Measurements from ENCODE around the gene MS4A5.

MS4A5 gene

DNA sequence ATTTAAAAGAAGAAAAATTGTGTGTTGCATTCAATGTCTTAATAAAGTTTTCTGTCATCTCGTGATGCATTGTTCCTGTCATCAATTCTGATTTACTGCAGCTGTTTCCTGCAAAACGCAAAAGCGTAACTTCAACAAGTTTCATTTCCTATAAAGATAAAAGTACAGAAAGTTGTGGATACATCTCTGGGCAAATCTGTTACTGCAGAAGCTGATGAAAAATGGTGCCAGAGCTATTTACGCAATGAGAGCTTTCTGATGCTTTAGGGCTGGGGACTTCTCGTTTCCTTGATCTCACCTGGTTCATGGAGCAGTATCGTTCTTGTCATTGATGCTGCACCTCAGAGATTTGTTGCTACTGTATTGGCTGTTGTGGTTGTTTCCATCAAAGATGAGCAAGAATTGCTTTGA lies 47.7 kb downstream of the MS4A5 start:
- H2AFZ ChIP-seq (ENCODE audit: low read length), result peak overlapping the region; percentile 26; the same call in 1 of the 2 replicates
- peaks cover 52% of the 10 kb centered on the region for H3K4me1 ChIP-seq (ENCODE audit: insufficient read depth, low read length, severe bottlenecking)
- H3K79me2 ChIP-seq (ENCODE audit: insufficient read depth, low read length), result no peaks in the 10 kb centered on the region
- no peaks in the 10 kb centered on the region for H3K9me2 ChIP-seq (ENCODE audit: low read depth, low read length)
- H3K4me2 ChIP-seq (ENCODE audit: low read length), result peak overlapping the region; percentile 59
- H3K27me3 ChIP-seq (ENCODE audit: insufficient read depth, low read length), result no peaks in the 10 kb centered on the region
- no peak overlapping the region for H3K9ac ChIP-seq (ENCODE audit: low read length)
- no peaks in the 10 kb centered on the region; the same call in 1 of the 2 replicates for H3F3A ChIP-seq (ENCODE audit: insufficient read depth, low read length)
- no peaks in the 10 kb centered on the region for H4K20me1 ChIP-seq (ENCODE audit: insufficient read depth, low read length)
- peak overlapping the region; percentile 32 for H3K4me3 ChIP-seq (ENCODE audit: low read depth, low read length, poor library complexity, severe bottlenecking)
- no peak for TF ChIP-seq EZH2 (IDR thresholded peaks at IDR 0.05; ENCODE audit: borderline replicate concordance, low read length)
- TF ChIP-seq, protein P1, sequence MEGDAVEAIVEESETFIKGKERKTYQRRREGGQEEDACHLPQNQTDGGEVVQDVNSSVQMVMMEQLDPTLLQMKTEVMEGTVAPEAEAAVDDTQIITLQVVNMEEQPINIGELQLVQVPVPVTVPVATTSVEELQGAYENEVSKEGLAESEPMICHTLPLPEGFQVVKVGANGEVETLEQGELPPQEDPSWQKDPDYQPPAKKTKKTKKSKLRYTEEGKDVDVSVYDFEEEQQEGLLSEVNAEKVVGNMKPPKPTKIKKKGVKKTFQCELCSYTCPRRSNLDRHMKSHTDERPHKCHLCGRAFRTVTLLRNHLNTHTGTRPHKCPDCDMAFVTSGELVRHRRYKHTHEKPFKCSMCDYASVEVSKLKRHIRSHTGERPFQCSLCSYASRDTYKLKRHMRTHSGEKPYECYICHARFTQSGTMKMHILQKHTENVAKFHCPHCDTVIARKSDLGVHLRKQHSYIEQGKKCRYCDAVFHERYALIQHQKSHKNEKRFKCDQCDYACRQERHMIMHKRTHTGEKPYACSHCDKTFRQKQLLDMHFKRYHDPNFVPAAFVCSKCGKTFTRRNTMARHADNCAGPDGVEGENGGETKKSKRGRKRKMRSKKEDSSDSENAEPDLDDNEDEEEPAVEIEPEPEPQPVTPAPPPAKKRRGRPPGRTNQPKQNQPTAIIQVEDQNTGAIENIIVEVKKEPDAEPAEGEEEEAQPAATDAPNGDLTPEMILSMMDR (IDR thresholded peaks at IDR 0.05; ENCODE audit: low read length), result no peak
- peak overlapping the region; percentile 75 for H3K27ac ChIP-seq (ENCODE audit: low read depth, low read length, poor library complexity, severe bottlenecking)
- no peaks in the 10 kb centered on the region for H3K9me3 ChIP-seq (ENCODE audit: low read length)
- H3K36me3 ChIP-seq (ENCODE audit: insufficient read depth, low read length), result no peaks in the 10 kb centered on the region

DNA sequence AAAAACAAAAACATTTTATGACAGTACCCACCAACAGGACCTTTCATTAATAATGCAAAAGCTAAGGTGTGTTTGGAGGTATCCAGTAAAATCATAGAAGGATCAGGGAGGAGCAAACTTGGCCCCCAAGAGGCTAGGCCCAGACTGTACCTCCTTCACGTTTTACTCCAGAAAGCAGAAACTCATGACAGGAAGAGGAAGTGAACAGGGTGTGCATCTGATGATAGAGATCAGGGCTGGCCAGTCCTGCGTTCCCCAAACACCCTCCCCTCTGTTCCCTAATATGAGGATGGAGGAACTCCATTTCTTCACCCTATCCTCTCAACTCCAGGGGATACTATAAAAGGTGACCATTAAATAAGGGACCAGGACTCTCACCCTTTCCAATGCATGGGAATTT lies 53.0 kb downstream of the MS4A5 start:
- no peaks in the 10 kb centered on the region for H3K9me2 ChIP-seq (ENCODE audit: low read depth, low read length)
- H3K27ac ChIP-seq (ENCODE audit: low read depth, low read length, poor library complexity, severe bottlenecking), result peak overlapping the region; percentile 41
- peak overlapping the region; percentile 97 for H2AFZ ChIP-seq (ENCODE audit: low read length)
- no peaks in the 10 kb centered on the region for H3F3A ChIP-seq (ENCODE audit: insufficient read depth, low read length)
- H3K27me3 ChIP-seq (ENCODE audit: insufficient read depth, low read length), result no peaks in the 10 kb centered on the region
- peak overlapping the region; percentile 29 for H3K4me2 ChIP-seq (ENCODE audit: low read length)
- H3K36me3 ChIP-seq (ENCODE audit: insufficient read depth, low read length), result no peaks in the 10 kb centered on the region
- no peaks in the 10 kb centered on the region for H4K20me1 ChIP-seq (ENCODE audit: insufficient read depth, low read length)
- TF ChIP-seq EZH2 (IDR thresholded peaks at IDR 0.05; ENCODE audit: borderline replicate concordance, low read length), result no peak
- TF ChIP-seq, protein P1 (IDR thresholded peaks at IDR 0.05; ENCODE audit: low read length), result no peak; the same call in 1 of the 2 replicates
- H3K9ac ChIP-seq (ENCODE audit: low read length), result no peak overlapping the region
- no peak overlapping the region for H3K4me3 ChIP-seq (ENCODE audit: low read depth, low read length, poor library complexity, severe bottlenecking)
- no peaks in the 10 kb centered on the region for H3K9me3 ChIP-seq (ENCODE audit: low read length)
- H3K4me1 ChIP-seq (ENCODE audit: insufficient read depth, low read length, severe bottlenecking), result peaks cover 70% of the 10 kb centered on the region
- no peaks in the 10 kb centered on the region for H3K79me2 ChIP-seq (ENCODE audit: insufficient read depth, low read length)

DNA sequence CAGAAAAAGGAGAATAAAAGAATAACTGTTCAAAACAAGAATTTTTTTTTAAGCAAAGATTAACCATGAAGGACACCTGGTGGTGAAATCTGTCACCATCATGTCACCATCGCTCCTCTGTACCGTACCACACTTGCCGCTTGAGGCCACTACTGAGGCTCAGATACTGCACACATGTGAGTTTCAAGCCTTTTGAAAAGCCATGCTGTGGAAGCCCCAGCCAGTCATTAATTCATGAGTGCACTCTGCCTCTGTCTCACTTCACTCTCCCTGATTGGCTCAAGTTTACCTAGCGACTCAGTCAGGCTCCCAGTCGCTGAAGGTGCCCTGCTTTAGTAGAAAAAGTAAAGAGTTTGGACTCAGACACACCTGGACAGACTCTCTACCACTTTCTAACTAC lies 56.6 kb downstream of the MS4A5 start:
- H3K9ac ChIP-seq (ENCODE audit: low read length), result no peak overlapping the region
- no peaks in the 10 kb centered on the region for H3K9me2 ChIP-seq (ENCODE audit: low read depth, low read length)
- H3K36me3 ChIP-seq (ENCODE audit: insufficient read depth, low read length), result no peaks in the 10 kb centered on the region
- H3K79me2 ChIP-seq (ENCODE audit: insufficient read depth, low read length), result no peaks in the 10 kb centered on the region
- TF ChIP-seq, protein P1 (IDR thresholded peaks at IDR 0.05; ENCODE audit: low read length), result peak; percentile 99
- TF ChIP-seq EZH2 (IDR thresholded peaks at IDR 0.05; ENCODE audit: borderline replicate concordance, low read length), result no peak
- no peak overlapping the region for H3K4me3 ChIP-seq (ENCODE audit: low read depth, low read length, poor library complexity, severe bottlenecking)
- H2AFZ ChIP-seq (ENCODE audit: low read length), result peak overlapping the region; percentile 12
- H3K4me2 ChIP-seq (ENCODE audit: low read length), result peak overlapping the region; percentile 10; the same call in 1 of the 2 replicates
- peak overlapping the region; percentile 8 for H3K27ac ChIP-seq (ENCODE audit: low read depth, low read length, poor library complexity, severe bottlenecking)
- H3K4me1 ChIP-seq (ENCODE audit: insufficient read depth, low read length, severe bottlenecking), result peaks cover 41% of the 10 kb centered on the region
- no peaks in the 10 kb centered on the region for H3F3A ChIP-seq (ENCODE audit: insufficient read depth, low read length)
- H3K9me3 ChIP-seq (ENCODE audit: low read length), result no peaks in the 10 kb centered on the region
- no peaks in the 10 kb centered on the region for H4K20me1 ChIP-seq (ENCODE audit: insufficient read depth, low read length)
- H3K27me3 ChIP-seq (ENCODE audit: insufficient read depth, low read length), result no peaks in the 10 kb centered on the region

All from OCI-LY1 (cell line).